ENCODE data around the gene NPNT.
A peak's percentile ranks its signal among the peaks of the same experiment; 100 is the strongest.

NPNT gene

GRCh38 chr4:105870963-105871362 lies 24.3 kb upstream of the NPNT start:
- TF ChIP-seq CTCF (IDR thresholded peaks at IDR 0.05; ENCODE audit: insufficient read depth, low read depth, low read length, missing control alignments) = no peak
- H3K4me3 ChIP-seq (ENCODE audit: low read depth, low read length) = no peak overlapping the region
- DNase-seq (ENCODE audit: low read depth) = no peak

GRCh38 chr4:105871997-105872396 lies 23.3 kb upstream of the NPNT start:
- no peak overlapping the region for H3K4me3 ChIP-seq (ENCODE audit: low read depth, low read length)
- no peak for TF ChIP-seq CTCF (IDR thresholded peaks at IDR 0.05; ENCODE audit: insufficient read depth, low read depth, low read length, missing control alignments)
- DNase-seq (ENCODE audit: low read depth) = no peak

GRCh38 chr4:105875233-105875632 lies 20.0 kb upstream of the NPNT start:
- no peak overlapping the region for H3K4me3 ChIP-seq (ENCODE audit: low read depth, low read length)
- no peak for TF ChIP-seq CTCF (IDR thresholded peaks at IDR 0.05; ENCODE audit: insufficient read depth, low read depth, low read length, missing control alignments)
- no peak for DNase-seq (ENCODE audit: low read depth)

- TF ChIP-seq CTCF (IDR thresholded peaks at IDR 0.05; ENCODE audit: insufficient read depth, low read depth, low read length, missing control alignments) = no peak
- no peak overlapping the region for H3K4me3 ChIP-seq (ENCODE audit: low read depth, low read length)
- no peak for DNase-seq (ENCODE audit: low read depth)
Observed at GRCh38 chr4:105878668-105879067, 16.6 kb upstream of the NPNT start.

GRCh38 chr4:105887508-105887907 lies 7.8 kb upstream of the NPNT start:
- no peak for DNase-seq (ENCODE audit: low read depth)
- no peak overlapping the region for H3K4me3 ChIP-seq (ENCODE audit: low read depth, low read length)
- TF ChIP-seq CTCF (IDR thresholded peaks at IDR 0.05; ENCODE audit: insufficient read depth, low read depth, low read length, missing control alignments) = no peak

GRCh38 chr4:105895583-105896460 lies 551 bp downstream of the NPNT start:
- no peak for TF ChIP-seq CTCF (IDR thresholded peaks at IDR 0.05; ENCODE audit: insufficient read depth, low read depth, low read length, missing control alignments)
- DNase-seq (ENCODE audit: low read depth) = peak; percentile 44
- H3K4me3 ChIP-seq (ENCODE audit: low read depth, low read length) = peak overlapping the region; percentile 54
